Activated B cell treated with CpG ODN at 0.5 μM for 24 hours (primary cell): ENCODE measurements around the gene ARHGAP6. TPM values are rescaled to one million over a fixed set of nuclear protein-coding genes. Genes with fewer than 3 reads are reported as not detected.

ENCODE experiments used
- ATAC-seq: fragments of 200-7000 bp; cut with Tn5 transposase; one replicate; pipeline ENCODE4 v1.10.0; 2021; ENCODE audit warnings: low read depth, mild to moderate bottlenecking, moderate library complexity
- CTCF ChIA-PET: fragments of 350-600 bp; sonication (Branson Sonifier 250); formaldehyde crosslinking; loops from one replicate; lab custom pipeline; 2021; ENCODE audit warnings: antibody characterized with exemption; lab: Charles Lee
- POLR2A ChIA-PET: fragments of 350-600 bp; sonication (Branson Sonifier 250); formaldehyde crosslinking; loops from one replicate; lab custom pipeline; 2021; ENCODE audit warnings: antibody characterized with exemption; lab: Charles Lee
- DNase-seq: peaks from one replicate; pipeline ENCODE4 v3.0.0; 2022
- H3K27ac Mint-ChIP-seq: one replicate; pipeline ENCODE4 v1.8.0; 2020; ENCODE audit warnings: mixed read lengths
- H3K27me3 Mint-ChIP-seq: one replicate; pipeline ENCODE4 v1.8.0; 2021; ENCODE audit warnings: mixed read lengths
- H3K36me3 Mint-ChIP-seq: one replicate; pipeline ENCODE4 v1.8.0; 2021; ENCODE audit warnings: low read depth, mixed read lengths
- H3K4me1 Mint-ChIP-seq: one replicate; pipeline ENCODE4 v1.8.0; 2021; ENCODE audit warnings: mixed read lengths
- H3K4me3 Mint-ChIP-seq: one replicate; pipeline ENCODE4 v1.8.0; 2020; ENCODE audit warnings: mild to moderate bottlenecking, mixed read lengths
- H3K9me3 Mint-ChIP-seq: one replicate; pipeline ENCODE4 v1.8.0; 2020; ENCODE audit warnings: mixed read lengths
- intact Hi-C: fragments of 100-400 bp; cut with micrococcal nuclease; formaldehyde crosslinking; loops from one replicate; pipeline ENCODE4 v1.15.1; 2024
- total RNA-seq: library from RNA; stranded (reverse); gene quantifications from 2 replicates; pipeline ENCODE4 v1.2.3, GENCODE V29; 2022
- TF ChIP-seq, protein P1 (sequence below): fragments of 200-600 bp; IDR thresholded peaks from one replicate; pipeline ENCODE4 v1.8.0; 2022; ENCODE audit warnings: antibody characterized with exemption, mild to moderate bottlenecking

Gene ARHGAP6
- total RNA-seq, 1 donor from 2014 or later, result 0.42 TPM

DNA sequence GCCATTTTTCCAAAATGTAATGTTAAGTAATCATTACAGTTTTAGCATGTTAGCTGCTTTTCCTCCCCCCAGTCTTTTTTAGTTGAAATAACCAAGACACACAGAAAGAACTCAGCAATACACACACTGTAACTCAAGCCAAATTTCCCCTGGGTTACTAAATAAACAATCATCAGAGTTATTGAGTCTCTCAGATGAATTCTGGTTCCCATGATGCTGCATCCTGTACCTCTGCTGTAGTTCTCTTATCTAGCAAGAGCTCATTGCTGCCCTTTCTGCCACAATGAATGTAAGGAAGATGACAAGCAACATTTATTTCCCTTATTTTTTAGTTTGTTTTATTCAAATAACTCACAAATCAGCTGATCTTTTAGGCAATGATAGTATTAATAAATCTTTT is 185.1 kb downstream of the ARHGAP6 start:
- DNase-seq (no peak), ATAC-seq (no peak)
- Mint-ChIP-seq H3K9me3 (no peaks in the 10 kb centered on the region), H3K36me3 (no peaks in the 10 kb centered on the region), H3K27ac (no peak overlapping the region), H3K4me3 (no peak overlapping the region), H3K4me1 (no peaks in the 10 kb centered on the region), H3K27me3 (no peaks in the 10 kb centered on the region)
- TF ChIP-seq, protein P1, sequence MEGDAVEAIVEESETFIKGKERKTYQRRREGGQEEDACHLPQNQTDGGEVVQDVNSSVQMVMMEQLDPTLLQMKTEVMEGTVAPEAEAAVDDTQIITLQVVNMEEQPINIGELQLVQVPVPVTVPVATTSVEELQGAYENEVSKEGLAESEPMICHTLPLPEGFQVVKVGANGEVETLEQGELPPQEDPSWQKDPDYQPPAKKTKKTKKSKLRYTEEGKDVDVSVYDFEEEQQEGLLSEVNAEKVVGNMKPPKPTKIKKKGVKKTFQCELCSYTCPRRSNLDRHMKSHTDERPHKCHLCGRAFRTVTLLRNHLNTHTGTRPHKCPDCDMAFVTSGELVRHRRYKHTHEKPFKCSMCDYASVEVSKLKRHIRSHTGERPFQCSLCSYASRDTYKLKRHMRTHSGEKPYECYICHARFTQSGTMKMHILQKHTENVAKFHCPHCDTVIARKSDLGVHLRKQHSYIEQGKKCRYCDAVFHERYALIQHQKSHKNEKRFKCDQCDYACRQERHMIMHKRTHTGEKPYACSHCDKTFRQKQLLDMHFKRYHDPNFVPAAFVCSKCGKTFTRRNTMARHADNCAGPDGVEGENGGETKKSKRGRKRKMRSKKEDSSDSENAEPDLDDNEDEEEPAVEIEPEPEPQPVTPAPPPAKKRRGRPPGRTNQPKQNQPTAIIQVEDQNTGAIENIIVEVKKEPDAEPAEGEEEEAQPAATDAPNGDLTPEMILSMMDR, result no peak
- ChIA-PET CTCF (no interaction called here), POLR2A (no interaction called here)
- intact Hi-C loops, result no loop called here

DNA sequence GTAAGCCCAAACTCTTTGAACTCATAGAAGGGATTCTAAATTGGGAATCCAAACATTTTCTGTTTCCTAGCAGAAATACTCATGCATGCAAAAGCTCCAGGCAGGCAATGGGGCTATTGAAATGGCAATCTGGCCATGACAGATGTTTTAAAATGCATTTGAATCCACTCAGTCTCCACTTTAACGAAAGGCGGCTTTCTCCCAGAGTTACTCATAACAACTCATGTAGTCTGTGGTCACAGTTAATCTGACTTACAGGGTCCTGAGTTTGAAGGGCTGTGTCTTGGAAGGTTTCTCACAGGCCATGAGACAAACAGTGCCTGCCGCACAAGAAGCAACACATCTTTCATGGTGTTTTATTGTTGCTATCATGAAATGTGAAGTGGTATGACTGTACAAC is 186.8 kb downstream of the ARHGAP6 start:
- CTCF ChIA-PET, result no interaction called here
- no peak overlapping the region for H3K27ac Mint-ChIP-seq
- TF ChIP-seq, protein P1, result no peak

DNA sequence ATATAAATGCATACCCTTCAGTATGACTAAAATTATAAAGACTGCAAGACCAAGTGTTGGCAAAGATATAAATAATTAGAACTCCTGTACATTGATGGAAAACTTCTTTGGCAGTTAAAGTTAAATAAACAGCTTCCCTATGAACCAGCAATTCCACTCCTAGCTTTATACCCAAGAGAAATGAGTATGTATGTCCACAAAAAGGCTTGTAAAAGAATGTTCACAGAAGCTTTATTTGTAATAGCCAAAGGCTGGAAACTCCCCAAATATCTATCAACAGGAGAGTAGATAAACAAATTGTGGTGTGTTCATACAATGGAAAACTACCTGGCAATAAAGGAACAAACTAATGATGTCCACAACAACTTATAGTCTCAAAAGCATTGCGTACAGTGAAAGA is 187.7 kb downstream of the ARHGAP6 start:
- H3K36me3 Mint-ChIP-seq, result no peaks in the 10 kb centered on the region
- intact Hi-C loops, result no loop called here
- ATAC-seq, result no peak
- H3K9me3 Mint-ChIP-seq, result no peaks in the 10 kb centered on the region
- TF ChIP-seq, protein P1, result no peak
- no peak for DNase-seq
- H3K4me3 Mint-ChIP-seq, result no peak overlapping the region
- H3K27ac Mint-ChIP-seq, result no peak overlapping the region
- H3K4me1 Mint-ChIP-seq, result no peaks in the 10 kb centered on the region
- ChIA-PET CTCF (no interaction called here), POLR2A (no interaction called here)
- no peaks in the 10 kb centered on the region for H3K27me3 Mint-ChIP-seq

More for the DNA sequence above, 186.8 kb downstream of the ARHGAP6 start:
- DNase-seq, result no peak
- Mint-ChIP-seq H3K4me1 (no peaks in the 10 kb centered on the region), H3K27me3 (no peaks in the 10 kb centered on the region), H3K4me3 (no peak overlapping the region), H3K36me3 (no peaks in the 10 kb centered on the region), H3K9me3 (no peaks in the 10 kb centered on the region)
- no peak for ATAC-seq
- POLR2A ChIA-PET, result no interaction called here
- intact Hi-C loops, result no loop called here

DNA sequence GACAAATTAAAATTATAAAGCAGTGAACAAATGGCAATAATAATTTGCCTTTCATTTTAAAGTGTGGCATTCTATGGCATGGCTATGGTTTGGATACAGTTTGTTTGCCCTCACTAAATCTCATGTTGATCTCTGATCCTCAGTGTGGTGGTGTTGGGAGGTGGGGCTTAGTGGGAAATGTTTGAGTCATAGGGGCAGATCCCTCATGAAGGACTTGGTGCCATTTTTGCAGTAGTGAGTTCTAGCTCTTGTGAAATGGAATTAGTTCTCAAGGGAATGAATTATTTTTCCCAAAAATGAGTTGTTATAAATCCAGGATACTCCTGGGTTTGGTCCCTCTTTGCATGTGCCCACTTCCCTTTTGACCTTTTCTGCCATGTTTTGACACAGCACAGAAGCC is 191.1 kb downstream of the ARHGAP6 start:
- CTCF ChIA-PET, result no interaction called here
- ATAC-seq (no peak), DNase-seq (no peak)
- TF ChIP-seq, protein P1, result no peak
- Mint-ChIP-seq H3K4me1 (no peaks in the 10 kb centered on the region), H3K27me3 (peaks cover 1% of the 10 kb centered on the region), H3K9me3 (no peaks in the 10 kb centered on the region), H3K36me3 (no peaks in the 10 kb centered on the region), H3K4me3 (no peak overlapping the region), H3K27ac (no peak overlapping the region)
- intact Hi-C loops, result no loop called here
- POLR2A ChIA-PET, result no interaction called here

DNA sequence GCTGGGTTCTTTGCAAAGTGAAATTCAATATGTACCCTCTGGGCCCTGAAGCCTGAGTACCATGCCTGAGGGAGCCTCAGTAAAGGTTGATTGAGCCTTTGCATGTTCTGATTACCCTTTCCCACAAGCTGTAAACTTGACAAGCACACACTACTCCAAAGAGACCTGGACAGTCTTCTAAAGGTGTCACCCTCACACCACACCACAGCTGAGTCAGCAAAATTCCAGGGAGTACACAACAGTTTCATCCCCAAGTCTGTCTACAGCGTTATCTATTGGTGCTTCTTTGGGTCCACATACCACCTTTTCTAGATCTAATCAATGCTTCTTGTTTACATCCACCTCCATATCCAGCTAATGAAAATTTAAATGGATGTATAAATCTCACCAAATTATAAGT is 191.7 kb downstream of the ARHGAP6 start:
- no peaks in the 10 kb centered on the region for H3K4me1 Mint-ChIP-seq
- H3K27me3 Mint-ChIP-seq, result peaks cover 1% of the 10 kb centered on the region
- no peak for DNase-seq
- H3K9me3 Mint-ChIP-seq, result no peaks in the 10 kb centered on the region
- CTCF ChIA-PET, result no interaction called here
- ATAC-seq, result no peak
- intact Hi-C loops, result no loop called here
- TF ChIP-seq, protein P1, result no peak
- POLR2A ChIA-PET, result no interaction called here
- H3K36me3 Mint-ChIP-seq, result no peaks in the 10 kb centered on the region
- H3K4me3 Mint-ChIP-seq, result no peak overlapping the region
- H3K27ac Mint-ChIP-seq, result no peak overlapping the region
